Left lung (tissue), 10 donors: ENCODE data around the gene EVA1B. TPM values are rescaled to one million over a fixed set of nuclear protein-coding genes. Genes with fewer than 3 reads are reported as not detected.

Experiments used
- ATAC-seq: fragments of 200-7000 bp; cut with Tn5 transposase; one replicate; pipeline ENCODE4 v1.9.1; 2020; ENCODE audit warnings: moderate library complexity
- DNase-seq, 4 donors: peaks; one replicate each; pipeline ENCODE4 v3.0.0-alpha.2; 2013 to 2020
- H3K27ac ChIP-seq, 2 donors: fragments of 200-600 bp; sonication (generic) in 1 of 2; one replicate each; pipeline versions ENCODE4 v1.5.0 to v1.8.0; 2020 to 2021
- H3K27me3 ChIP-seq, 2 donors: fragments of 200-600 bp; sonication (generic) in 1 of 2; one replicate each; pipeline versions ENCODE4 v1.5.0 to v1.8.0; 2020 to 2021
- H3K36me3 ChIP-seq, 2 donors: fragments of 200-600 bp; sonication (generic) in 1 of 2; one replicate each; pipeline versions ENCODE4 v1.5.0 to v1.8.0; 2020 to 2021
- H3K4me1 ChIP-seq, 2 donors: fragments of 200-600 bp; one replicate each; pipeline ENCODE4 v1.8.0; 2021
- H3K4me3 ChIP-seq, 2 donors: fragments of 200-600 bp; sonication (generic) in 1 of 2; one replicate each; pipeline versions ENCODE4 v1.5.0 to v1.8.0; 2020 to 2021; ENCODE audit warnings: mild to moderate bottlenecking in 1 of 2
- H3K9me3 ChIP-seq, 2 donors: fragments of 200-600 bp; sonication (generic) in 1 of 2; one replicate each; pipeline versions ENCODE4 v1.5.0 to v1.8.0; 2020 to 2021
- CTCF ChIP-seq, 2 donors: fragments of 200-600 bp; sonication (generic) in 1 of 2; IDR thresholded peaks; one replicate each; pipeline versions ENCODE4 v1.5.0 to v1.8.0; 2021; ENCODE audit warnings: antibody characterized with exemption in 2 of 2
- intact Hi-C, 2 donors: fragments of 100-400 bp; cut with DNase I; formaldehyde crosslinking; loops; one replicate each; pipeline versions ENCODE4 v1.11.2 to v1.14.2; 2022
- polyA plus RNA-seq, 6 donors: library from polyadenylated mRNA; unstranded; fragments of 120-200 nt; gene quantifications; one replicate each; pipeline ENCODE4 v1.2.1, GENCODE V29; 2013; ENCODE audit not compliant: insufficient read length in 6 of 6
- total RNA-seq, 2 donors: library from RNA; stranded (reverse); fragmentation: NEBNext Ultra II Directional; extraction: Animal tissue kit (Norgen Biotek cat#: 25700); gene quantifications; one replicate each; pipeline ENCODE4 v1.2.1, GENCODE V29; 2021
- donor health status: DM: no; HTN: yes; CAD: no.
- donor health status: DM: no; HTN: no; CAD: no.

Gene EVA1B
- total and polyA plus RNA-seq, 8 donors = 21.9 to 53.7 (median 35.1) TPM

- Histone ChIP-seq H3K4me1 (peaks cover 22 to 43% of the 10 kb centered on the region in 2 donors), H3K4me3 (no peak overlapping the region), H3K9me3 (no peaks in the 10 kb centered on the region), H3K27me3 (no peaks in the 10 kb centered on the region), H3K27ac (peak overlapping the region in 1 of 2 donors; percentile 76), H3K36me3 (peaks cover 0 to 83% of the 10 kb centered on the region in 2 donors)
- DNase-seq = peak in 1 of 4 donors; percentile 20
- no peak for ATAC-seq
- intact Hi-C loops = no loop called here
- no peak for TF ChIP-seq CTCF (IDR thresholded peaks at IDR 0.05)
These were observed 28.9 kb upstream of the EVA1B start for GRCh38 chr1:36352125-36352909.

- H3K9me3 ChIP-seq = no peaks in the 10 kb centered on the region
- TF ChIP-seq CTCF (IDR thresholded peaks at IDR 0.05) = no peak
- DNase-seq = peak in 2 of 4 donors; percentile 55 to 68
- H3K36me3 ChIP-seq = peaks cover 0 to 88% of the 10 kb centered on the region in 2 donors
- peaks cover 22 to 43% of the 10 kb centered on the region in 2 donors for H3K4me1 ChIP-seq
- intact Hi-C loops = no loop called here
- peak overlapping the region; percentile 75 to 76 for H3K27ac ChIP-seq
- no peak overlapping the region for H3K4me3 ChIP-seq
- H3K27me3 ChIP-seq = no peaks in the 10 kb centered on the region
- ATAC-seq = peak; percentile 71
These were observed 28.0 kb upstream of the EVA1B start for GRCh38 chr1:36351227-36351977.

- no peak overlapping the region for H3K4me3 ChIP-seq
- no peak for TF ChIP-seq CTCF (IDR thresholded peaks at IDR 0.05)
- H3K4me1 ChIP-seq = peaks cover 22 to 43% of the 10 kb centered on the region in 2 donors
- peaks cover 0 to 88% of the 10 kb centered on the region in 2 donors for H3K36me3 ChIP-seq
- no peaks in the 10 kb centered on the region for H3K27me3 ChIP-seq
- intact Hi-C loops = no loop called here
- ATAC-seq (peak; percentile 85), DNase-seq (peak in 2 of 4 donors; percentile 64 to 86)
- no peaks in the 10 kb centered on the region for H3K9me3 ChIP-seq
- H3K27ac ChIP-seq = peak overlapping the region; percentile 75 to 76
These were observed 27.3 kb upstream of the EVA1B start for GRCh38 chr1:36350659-36351226.

GRCh38 chr1:36349839-36350238 is 26.4 kb upstream of the EVA1B start:
- no peak for TF ChIP-seq CTCF (IDR thresholded peaks at IDR 0.05)
- Histone ChIP-seq H3K9me3 (no peaks in the 10 kb centered on the region), H3K27me3 (no peaks in the 10 kb centered on the region), H3K4me1 (peaks cover 22 to 43% of the 10 kb centered on the region in 2 donors), H3K36me3 (peaks cover 0 to 88% of the 10 kb centered on the region in 2 donors), H3K27ac (peak overlapping the region; percentile 75 to 76), H3K4me3 (no peak overlapping the region)
- no peak for ATAC-seq
- intact Hi-C loops = no loop called here
- no peak for DNase-seq
